OCI-LY1 (cell line): ENCODE results near the gene POLA2.
A peak's percentile ranks its signal among the peaks of the same experiment; 100 is the strongest.

Source experiments
- H2AFZ ChIP-seq: fragments of 200-600 bp; sonication (generic), shearing (Covaris generic); 2 replicates; pipeline ENCODE4 v1.6.0; 2014; ENCODE audit warnings: antibody characterized with exemption, mild to moderate bottlenecking, low read length
- H3F3A ChIP-seq: fragments of 200-600 bp; sonication (generic), shearing (Covaris generic); 2 replicates; pipeline ENCODE4 v1.6.0; 2014; ENCODE audit warnings: mild to moderate bottlenecking, antibody characterized with exemption, low read length, moderate library complexity; ENCODE audit not compliant: insufficient read depth
- H3K27ac ChIP-seq: fragments of 200-600 bp; sonication (generic); 2 replicates; pipeline ENCODE4 v1.5.1; 2014; ENCODE audit warnings: low read length, mixed run types, mild to moderate bottlenecking, low read depth; ENCODE audit not compliant: poor library complexity, severe bottlenecking
- H3K27me3 ChIP-seq: fragments of 200-600 bp; sonication (generic); 2 replicates; pipeline ENCODE4 v1.6.0; 2014; ENCODE audit warnings: antibody characterized with exemption, mild to moderate bottlenecking, low read length, moderate library complexity; ENCODE audit not compliant: insufficient read depth
- H3K36me3 ChIP-seq: fragments of 200-600 bp; sonication (generic); 2 replicates; pipeline ENCODE4 v1.6.1; 2014; ENCODE audit warnings: mild to moderate bottlenecking, antibody characterized with exemption, low read length, moderate library complexity, mixed read lengths; ENCODE audit not compliant: insufficient read depth
- H3K4me1 ChIP-seq: fragments of 200-600 bp; sonication (generic); 2 replicates; pipeline ENCODE4 v1.5.1; 2014; ENCODE audit warnings: mild to moderate bottlenecking, low read length, moderate library complexity; ENCODE audit not compliant: insufficient read depth, severe bottlenecking
- H3K4me2 ChIP-seq: fragments of 200-600 bp; sonication (generic), shearing (Covaris generic); 2 replicates; pipeline ENCODE4 v1.6.1; 2014; ENCODE audit warnings: low read length
- H3K4me3 ChIP-seq: fragments of 200-600 bp; sonication (generic); 2 replicates; pipeline ENCODE4 v1.5.1; 2014; ENCODE audit warnings: low read length, low read depth, mild to moderate bottlenecking, mixed read lengths; ENCODE audit not compliant: poor library complexity, severe bottlenecking
- H3K79me2 ChIP-seq: fragments of 200-600 bp; shearing (Covaris generic); 2 replicates; pipeline ENCODE4 v1.6.1; 2016; ENCODE audit warnings: mixed run types, low read length, mixed read lengths; ENCODE audit not compliant: insufficient read depth
- H3K9ac ChIP-seq: fragments of 200-600 bp; sonication (generic), shearing (Covaris generic); 2 replicates; pipeline ENCODE4 v1.6.1; 2014; ENCODE audit warnings: mild to moderate bottlenecking, low read length, mixed read lengths
- H3K9me2 ChIP-seq: fragments of 200-600 bp; sonication (generic), shearing (Covaris generic); 2 replicates; pipeline ENCODE4 v1.6.1; 2014; ENCODE audit warnings: low read depth, mild to moderate bottlenecking, low read length, mixed read lengths
- H3K9me3 ChIP-seq: fragments of 200-600 bp; shearing (Covaris generic); 2 replicates; pipeline ENCODE4 v1.6.1; 2014; ENCODE audit warnings: low read length, mixed read lengths
- H4K20me1 ChIP-seq: fragments of 200-600 bp; sonication (generic), shearing (Covaris generic); 2 replicates; pipeline ENCODE4 v1.6.0; 2016; ENCODE audit warnings: mild to moderate bottlenecking, low read length; ENCODE audit not compliant: insufficient read depth
- CTCF ChIP-seq: fragments of 200-600 bp; sonication (generic), shearing (Covaris generic); IDR thresholded peaks from 2 replicates; pipeline ENCODE4 v1.5.1; 2017; ENCODE audit warnings: mild to moderate bottlenecking, antibody characterized with exemption, low read length, moderate library complexity, mixed read lengths
- EZH2 ChIP-seq: fragments of 200-600 bp; sonication (generic), shearing (Covaris generic); IDR thresholded peaks from 2 replicates; pipeline ENCODE4 v1.8.0; 2017; ENCODE audit warnings: borderline replicate concordance, mixed run types, mild to moderate bottlenecking, antibody characterized with exemption, low read length, moderate library complexity, mixed read lengths

POLA2 gene

GRCh38 chr11:65221026-65221425 is 40.7 kb upstream of the POLA2 start:
- H2AFZ ChIP-seq: no peak overlapping the region
- H3K9me2 ChIP-seq: no peaks in the 10 kb centered on the region
- no peak overlapping the region for H3K9ac ChIP-seq
- peaks cover 11% of the 10 kb centered on the region for H3K4me1 ChIP-seq
- H3K27me3 ChIP-seq: no peaks in the 10 kb centered on the region; the same call in 1 of the 2 replicates
- H3K4me3 ChIP-seq: no peak overlapping the region
- no peak overlapping the region for H3K27ac ChIP-seq
- no peaks in the 10 kb centered on the region for H3F3A ChIP-seq
- no peaks in the 10 kb centered on the region for H3K9me3 ChIP-seq
- no peaks in the 10 kb centered on the region for H4K20me1 ChIP-seq
- no peak overlapping the region for H3K4me2 ChIP-seq
- H3K79me2 ChIP-seq: no peaks in the 10 kb centered on the region
- no peak for TF ChIP-seq EZH2
- TF ChIP-seq CTCF: no peak
- H3K36me3 ChIP-seq: no peaks in the 10 kb centered on the region

- no peaks in the 10 kb centered on the region for H4K20me1 ChIP-seq
- no peak for TF ChIP-seq EZH2
- peaks cover 12% of the 10 kb centered on the region for H3K4me1 ChIP-seq
- H3K4me2 ChIP-seq: no peak overlapping the region
- no peaks in the 10 kb centered on the region for H3K9me2 ChIP-seq
- H3K79me2 ChIP-seq: no peaks in the 10 kb centered on the region
- no peaks in the 10 kb centered on the region; the same call in 1 of the 2 replicates for H3K27me3 ChIP-seq
- no peaks in the 10 kb centered on the region for H3F3A ChIP-seq
- no peak overlapping the region for H3K9ac ChIP-seq
- H2AFZ ChIP-seq: no peak overlapping the region
- no peak overlapping the region for H3K27ac ChIP-seq
- H3K4me3 ChIP-seq: no peak overlapping the region
- H3K9me3 ChIP-seq: no peaks in the 10 kb centered on the region
- no peaks in the 10 kb centered on the region for H3K36me3 ChIP-seq
These were observed 38.8 kb upstream of the POLA2 start for GRCh38 chr11:65223011-65223410.

GRCh38 chr11:65224930-65225278 is 36.9 kb upstream of the POLA2 start:
- no peak overlapping the region for H2AFZ ChIP-seq
- no peaks in the 10 kb centered on the region for H3K9me2 ChIP-seq
- no peak overlapping the region for H3K27ac ChIP-seq
- peak overlapping the region; percentile 67 for H3K4me2 ChIP-seq
- H3F3A ChIP-seq: no peaks in the 10 kb centered on the region
- H4K20me1 ChIP-seq: no peaks in the 10 kb centered on the region
- no peak for TF ChIP-seq CTCF
- no peak for TF ChIP-seq EZH2
- peaks cover 1% of the 10 kb centered on the region; the same call in 1 of the 2 replicates for H3K27me3 ChIP-seq
- H3K4me1 ChIP-seq: peaks cover 12% of the 10 kb centered on the region
- H3K9ac ChIP-seq: no peak overlapping the region; the same call in 1 of the 2 replicates
- no peaks in the 10 kb centered on the region for H3K36me3 ChIP-seq
- no peak overlapping the region for H3K4me3 ChIP-seq
- no peaks in the 10 kb centered on the region for H3K9me3 ChIP-seq
- no peaks in the 10 kb centered on the region for H3K79me2 ChIP-seq

GRCh38 chr11:65225279-65226102 is 36.3 kb upstream of the POLA2 start:
- Histone ChIP-seq H3K9me2 (no peaks in the 10 kb centered on the region), H2AFZ (no peak overlapping the region), H4K20me1 (no peaks in the 10 kb centered on the region), H3K27me3 (peaks cover 5% of the 10 kb centered on the region; the same call in 1 of the 2 replicates), H3K27ac (no peak overlapping the region), H3K9me3 (no peaks in the 10 kb centered on the region), H3F3A (no peaks in the 10 kb centered on the region), H3K79me2 (no peaks in the 10 kb centered on the region), H3K4me2 (peak overlapping the region; percentile 67), H3K36me3 (no peaks in the 10 kb centered on the region), H3K9ac (peak overlapping the region; percentile 37; the same call in 1 of the 2 replicates), H3K4me1 (peaks cover 12% of the 10 kb centered on the region), H3K4me3 (peak overlapping the region; percentile 42)
- TF ChIP-seq EZH2 (no peak), CTCF (peak; percentile 68)
